HG02571 (cell line): ENCODE results near the gene COP1.
"Not testable (repeated sequence)": the region's sequence is repeated elsewhere in the genome, so short reads cannot be mapped to it uniquely, and the experiment has no call there.

Source experiments
- ATAC-seq: cut with Tn5 transposase; IDR thresholded peaks from one replicate; pipeline ENCODE4 v1.9.1; 2021; ENCODE audit warnings: mild to moderate bottlenecking, moderate library complexity; ENCODE audit not compliant: unreplicated experiment

Gene COP1

DNA sequence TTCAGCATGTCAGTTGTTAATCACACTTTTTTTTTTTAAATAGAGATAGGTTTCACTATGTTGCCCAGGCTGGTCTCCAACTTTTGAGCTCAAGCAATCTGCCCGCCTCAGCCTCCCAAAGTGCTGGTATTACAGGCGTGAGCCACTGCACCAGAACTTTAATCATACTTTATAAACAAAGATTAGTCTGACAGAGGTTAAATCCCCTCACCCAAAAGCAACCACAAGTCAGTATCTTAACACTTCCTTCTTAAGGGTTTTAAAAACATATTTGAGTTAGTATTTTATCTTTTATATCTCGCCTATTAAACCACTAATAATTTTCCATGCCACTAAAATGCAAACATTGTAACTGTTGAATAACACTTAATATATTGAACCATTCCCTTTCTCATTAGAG, 70.2 kb downstream of the COP1 start:
- no peak for ATAC-seq

DNA sequence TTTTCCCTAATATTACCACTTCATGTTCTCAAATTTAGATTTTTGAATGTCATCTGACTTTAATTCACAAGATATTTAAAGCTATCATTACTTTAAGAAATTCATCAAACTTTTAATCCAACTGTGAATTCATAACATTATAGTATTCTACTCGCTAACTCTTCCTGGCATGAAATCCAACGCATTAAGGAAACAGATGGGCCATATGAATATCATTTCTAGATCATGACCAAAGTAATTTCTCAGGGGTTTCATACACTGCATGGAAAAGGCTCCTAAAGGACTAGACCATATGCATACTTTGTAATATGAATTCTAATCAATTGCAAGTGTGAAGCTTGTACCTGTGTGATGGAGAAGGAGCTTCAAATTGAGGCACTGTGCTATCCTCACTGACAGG, 72.4 kb downstream of the COP1 start:
- ATAC-seq: no peak

DNA sequence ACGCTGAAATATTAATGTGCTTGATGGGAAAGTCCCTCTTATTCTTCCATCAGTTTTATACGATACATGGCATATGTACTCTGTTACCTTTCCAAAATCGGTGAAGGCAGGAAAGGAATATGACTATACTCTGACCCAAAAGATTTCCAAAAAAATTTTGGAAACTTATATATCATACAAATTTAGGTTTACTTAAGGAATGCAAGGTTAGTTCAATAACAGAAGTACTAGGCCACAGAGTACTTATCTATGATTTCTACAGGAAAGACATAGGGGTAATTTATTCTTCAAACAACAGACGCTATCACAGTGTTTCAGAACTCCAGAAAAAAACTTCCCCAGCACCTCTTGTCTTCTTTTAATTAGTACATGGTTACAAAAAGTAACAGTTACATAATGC, 84.8 kb downstream of the COP1 start:
- ATAC-seq: no peak

DNA sequence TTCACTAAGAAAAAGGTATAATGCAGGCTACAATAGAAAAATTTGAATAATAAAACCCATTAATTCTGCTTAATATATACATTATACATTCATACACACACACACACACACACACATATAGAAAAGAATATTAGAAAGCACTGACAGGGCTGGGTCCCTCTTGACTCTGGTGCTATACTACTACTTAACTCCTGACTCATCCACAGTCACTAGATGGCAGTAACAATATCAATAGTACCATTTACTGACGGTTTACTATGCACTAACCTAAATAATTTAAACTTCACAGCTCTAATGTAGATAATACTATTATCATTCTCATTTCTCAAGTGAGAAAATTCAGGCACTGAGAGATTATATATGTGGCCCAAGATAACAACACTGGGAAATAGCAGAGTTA, 87.5 kb downstream of the COP1 start:
- no peak for ATAC-seq

DNA sequence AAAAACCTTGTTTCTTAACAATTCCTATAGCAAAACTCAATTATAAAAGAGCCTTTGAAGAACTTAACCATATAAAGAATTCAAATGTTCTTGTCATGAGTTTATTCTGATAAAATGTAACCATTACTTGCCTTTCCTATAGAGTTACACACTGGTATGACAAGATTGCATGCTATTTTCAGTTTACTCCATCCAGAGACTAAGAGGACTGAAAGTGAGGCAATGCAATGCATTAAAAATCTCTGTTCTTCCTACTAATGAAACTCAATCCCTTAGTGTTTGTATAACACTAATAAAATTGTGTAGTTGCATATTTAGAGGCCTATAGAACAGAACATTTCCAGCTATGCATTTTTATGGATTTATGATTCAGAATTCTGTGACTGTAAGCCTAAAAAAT, 88.1 kb downstream of the COP1 start:
- no peak for ATAC-seq

DNA sequence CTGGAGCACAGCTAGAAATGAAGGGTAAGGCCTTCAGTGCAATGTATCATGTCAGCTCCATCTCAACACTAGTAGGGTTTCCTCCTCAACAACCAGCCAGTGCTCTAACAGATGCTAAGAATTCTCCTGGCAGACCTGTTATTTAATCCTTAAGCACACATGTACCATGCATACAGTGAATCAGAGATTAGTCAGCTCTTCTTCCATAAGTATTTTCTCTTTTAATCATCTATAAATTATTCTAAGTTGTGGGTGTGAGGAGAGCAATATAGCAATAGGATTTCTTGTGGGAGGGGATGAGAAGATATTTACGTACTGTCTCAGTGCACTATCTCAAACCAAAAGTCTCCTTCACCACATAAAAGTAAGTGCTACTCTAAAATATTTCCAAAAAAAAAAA, 95.3 kb downstream of the COP1 start:
- no peak for ATAC-seq

DNA sequence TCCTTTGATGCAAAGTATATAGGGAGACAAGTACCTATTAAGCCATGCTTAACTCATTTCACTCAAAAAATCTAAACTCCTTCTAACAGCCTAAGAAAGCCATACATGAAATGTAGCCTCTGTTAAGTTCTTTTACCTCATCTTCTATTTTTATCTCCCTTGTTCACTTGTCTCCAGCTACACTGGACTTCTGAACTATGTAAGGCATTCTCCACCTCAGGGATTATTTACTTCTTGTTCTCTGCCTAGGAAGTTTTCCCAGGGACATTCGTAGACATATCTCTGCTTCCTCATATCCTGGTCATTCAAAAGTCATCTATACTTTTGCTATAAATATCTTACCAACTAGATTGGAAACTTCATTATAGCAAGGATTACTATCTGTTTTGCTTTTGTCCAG, 96.9 kb downstream of the COP1 start:
- no peak for ATAC-seq

DNA sequence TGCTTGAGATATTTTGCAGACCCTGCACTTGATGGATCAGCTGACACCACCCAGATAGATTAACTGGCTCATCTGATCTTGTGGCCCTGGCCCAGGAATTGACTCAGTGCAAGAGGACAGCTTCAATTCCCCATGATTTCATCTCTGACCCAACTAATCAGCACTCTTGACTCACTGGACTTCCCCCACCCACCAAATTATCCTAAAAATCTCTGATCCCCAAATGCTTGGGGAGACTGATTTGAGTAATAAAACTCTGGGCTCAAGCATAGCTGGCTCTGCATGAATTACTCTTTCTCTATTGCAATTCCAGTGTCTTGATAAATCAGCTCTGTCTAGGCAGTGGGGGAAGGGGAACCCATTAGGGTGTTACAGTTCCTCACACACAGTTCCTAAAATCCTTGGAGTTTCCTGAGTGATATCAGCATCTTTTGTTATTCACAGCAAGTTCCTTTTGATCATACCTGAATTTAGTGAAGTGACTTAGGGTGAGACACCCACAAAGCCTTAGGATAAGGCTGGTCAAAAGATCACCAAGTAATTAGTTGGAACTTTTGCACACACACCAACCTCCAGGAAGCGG, 104.2 kb downstream of the COP1 start:
- no peak for ATAC-seq

DNA sequence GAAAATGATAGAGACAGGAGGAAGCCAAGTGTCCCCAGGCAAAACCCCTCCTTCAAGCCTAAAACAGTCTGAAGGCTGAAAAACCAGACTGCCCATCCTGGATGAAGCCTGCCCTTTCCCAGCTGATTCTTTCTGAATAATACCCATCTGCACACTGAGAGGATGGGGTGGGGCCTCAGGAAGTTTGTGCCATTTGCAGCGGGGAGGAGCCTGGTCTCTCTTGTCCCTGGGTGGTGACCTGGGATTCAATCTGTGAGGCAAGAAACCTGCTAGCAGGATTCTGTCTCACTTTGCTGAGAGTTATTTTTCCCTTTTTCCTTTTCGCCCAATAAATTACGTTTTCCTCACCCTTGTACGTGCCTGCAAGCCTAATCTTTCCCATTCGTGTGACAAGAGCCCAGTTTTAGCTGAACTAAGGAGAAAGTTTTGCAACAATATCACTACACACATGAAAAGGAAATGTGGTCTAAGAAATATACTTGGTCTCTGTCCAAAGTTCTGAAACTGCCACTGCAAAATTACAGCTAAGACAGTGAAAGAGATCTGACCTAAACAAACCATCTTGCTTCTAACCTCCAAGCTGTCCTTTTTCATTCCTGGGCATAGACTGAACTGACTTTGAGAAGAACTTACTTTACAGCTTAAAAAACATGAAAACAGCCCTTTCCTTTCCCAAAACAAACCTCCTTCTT, 105.0 kb downstream of the COP1 start:
- ATAC-seq: no peak

DNA sequence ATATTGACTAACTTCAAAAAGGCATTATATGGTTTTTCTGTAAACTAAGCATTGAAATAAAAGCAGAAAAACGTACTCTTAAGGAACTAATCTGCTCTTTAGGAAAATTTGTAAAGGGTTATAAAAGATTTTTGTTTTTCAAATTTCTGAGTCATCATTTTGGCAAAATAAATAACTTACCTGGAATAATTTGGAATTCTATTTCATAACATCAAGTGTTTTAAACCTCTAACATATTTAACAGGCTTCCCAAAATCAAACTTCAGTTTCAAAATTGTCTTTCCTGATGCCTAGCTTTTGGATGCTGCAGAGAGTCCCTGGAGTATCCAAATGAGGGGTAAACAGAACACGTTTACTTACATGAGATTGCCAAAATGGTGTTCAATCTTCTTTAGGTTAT, 108.5 kb downstream of the COP1 start:
- no peak for ATAC-seq

DNA sequence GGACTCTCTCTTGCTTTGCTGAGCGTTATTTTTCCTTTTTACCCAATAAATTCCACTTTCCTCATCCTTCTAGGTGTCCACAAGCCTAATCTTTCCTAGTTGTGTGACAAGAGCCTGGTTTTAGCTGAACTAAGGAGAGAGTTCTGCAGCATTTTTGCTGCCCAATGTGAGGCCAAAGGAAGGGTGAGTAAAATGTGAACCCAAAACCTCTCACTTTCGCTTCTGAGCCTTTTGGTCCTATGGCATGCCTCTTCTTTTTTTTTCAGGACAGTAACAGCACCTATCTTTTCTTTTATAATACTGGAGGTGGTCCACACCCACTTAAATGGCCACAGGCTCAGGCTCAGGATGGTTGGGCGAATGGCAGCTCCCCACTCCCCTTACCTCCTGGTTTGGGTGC, 111.1 kb downstream of the COP1 start:
- no peak for ATAC-seq

DNA sequence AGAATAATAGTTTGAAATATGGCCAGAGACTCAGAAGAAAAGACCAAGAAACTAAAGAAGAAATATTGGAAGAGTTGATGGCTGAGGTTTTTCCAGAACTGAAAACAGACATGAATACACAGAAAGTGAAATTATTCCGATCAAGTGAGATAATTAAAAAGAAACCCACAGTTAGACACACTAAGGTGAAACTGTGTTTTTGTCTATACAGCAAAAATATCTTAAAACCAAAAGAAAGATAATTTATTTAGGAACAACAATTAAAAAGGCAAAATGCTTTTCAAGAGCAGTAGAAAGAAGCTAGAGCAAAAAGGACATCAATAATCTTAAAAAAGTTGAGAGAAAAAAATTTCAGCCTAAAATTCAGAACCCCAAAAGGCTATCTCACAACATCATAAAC, 116.3 kb downstream of the COP1 start:
- no peak for ATAC-seq

DNA sequence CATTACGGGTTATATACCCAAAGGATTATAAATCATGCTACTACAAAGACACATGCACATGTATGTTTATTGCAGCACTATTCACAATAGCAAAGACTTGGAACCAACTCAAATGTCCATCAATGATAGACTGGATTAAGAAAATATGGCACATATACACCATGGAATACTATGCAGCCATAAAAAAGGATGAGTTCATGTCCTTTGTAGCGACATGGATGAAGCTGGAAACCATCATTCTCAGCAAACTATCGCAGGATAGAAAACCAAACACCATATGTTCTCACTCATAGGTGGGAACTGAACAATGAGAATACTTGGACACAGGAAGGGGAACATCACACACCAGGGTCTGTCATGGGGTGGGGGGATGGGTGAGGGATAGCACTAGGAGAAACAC, 119.3 kb downstream of the COP1 start:
- not testable (repeated sequence) for ATAC-seq

DNA sequence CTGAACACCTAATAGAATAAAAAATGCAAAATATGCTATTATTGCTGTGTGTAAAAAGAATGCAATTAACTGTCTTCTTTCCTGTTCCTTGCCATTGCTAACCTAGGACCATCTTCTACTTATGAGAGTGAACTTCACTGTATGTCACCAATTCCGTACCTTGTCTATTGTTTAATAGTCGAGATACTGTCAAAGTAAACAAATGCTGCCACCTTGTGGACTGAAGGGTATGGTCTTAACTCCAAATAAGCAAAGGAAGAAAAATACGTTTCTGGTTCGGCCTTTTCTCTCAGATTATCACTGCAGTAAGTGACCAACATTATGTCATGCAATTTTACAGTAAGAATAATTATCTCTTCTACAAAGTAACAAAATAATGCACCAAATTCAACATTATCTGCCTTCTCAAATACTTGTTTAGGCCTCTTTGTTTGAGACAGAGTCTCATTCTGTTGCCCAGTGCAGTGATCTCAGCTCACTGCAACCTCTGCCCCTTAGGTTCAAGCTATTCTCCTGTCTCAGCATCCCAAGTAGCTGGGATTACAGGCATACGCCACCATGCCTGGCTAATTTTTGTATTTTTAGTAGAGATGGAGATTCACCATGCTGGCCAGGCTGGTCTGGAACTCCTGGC, 133.4 kb downstream of the COP1 start:
- ATAC-seq: no peak

DNA sequence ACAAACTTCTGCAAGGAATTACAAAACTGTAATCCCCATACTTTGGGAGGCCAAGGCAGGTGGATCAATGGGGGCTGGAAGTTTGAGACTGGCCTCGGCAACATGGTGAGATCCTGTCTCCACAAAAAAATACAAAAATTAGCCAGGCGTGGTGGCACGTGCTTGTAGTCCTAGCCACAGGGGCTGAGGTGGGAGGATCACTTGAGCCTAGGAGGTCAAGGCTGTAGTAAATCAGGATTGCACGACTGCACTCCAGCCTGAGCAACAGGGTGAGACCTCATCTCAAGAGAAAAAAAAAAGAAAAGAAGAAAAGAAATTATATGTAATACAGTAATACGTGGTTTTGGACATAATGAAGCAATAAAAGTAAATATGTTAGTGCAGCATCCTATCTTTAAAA, 138.2 kb downstream of the COP1 start:
- ATAC-seq: no peak

DNA sequence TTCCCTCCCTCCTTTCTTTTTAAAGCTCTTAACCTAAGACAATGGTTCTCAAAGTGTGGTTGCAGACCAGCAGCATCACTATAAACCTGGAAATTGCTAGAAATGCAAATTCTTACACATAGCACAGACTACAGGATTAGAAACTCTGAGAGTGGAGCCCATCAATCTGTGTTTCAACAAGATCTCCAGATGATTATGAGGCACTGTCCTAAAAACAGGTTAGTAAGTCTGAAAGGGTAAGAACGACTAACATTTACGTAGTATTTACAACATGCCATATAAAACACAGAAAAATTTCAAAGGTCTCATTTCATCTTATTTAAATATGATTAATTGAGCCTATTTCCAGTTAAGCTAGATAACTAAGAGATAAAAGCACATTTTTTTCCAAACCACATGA, 138.8 kb downstream of the COP1 start:
- ATAC-seq: no peak

DNA sequence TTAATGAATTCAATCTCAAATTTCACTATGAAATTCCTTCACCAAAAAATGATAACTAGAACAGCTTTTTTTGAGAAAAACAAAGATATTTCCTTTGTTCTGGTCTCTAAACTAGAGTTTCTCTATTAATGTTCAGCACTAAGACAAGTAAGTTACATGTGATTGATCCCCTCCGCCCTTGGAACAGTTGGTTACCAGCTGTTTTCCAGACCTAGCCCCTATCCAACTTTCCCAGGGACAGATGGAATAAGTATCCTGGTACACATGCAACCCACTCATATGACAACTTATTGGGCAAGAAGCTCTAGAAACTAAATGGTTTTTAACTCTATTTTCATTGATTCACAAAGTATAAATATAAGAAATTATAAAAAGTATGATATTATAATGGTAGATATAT, 140.4 kb downstream of the COP1 start:
- no peak for ATAC-seq

DNA sequence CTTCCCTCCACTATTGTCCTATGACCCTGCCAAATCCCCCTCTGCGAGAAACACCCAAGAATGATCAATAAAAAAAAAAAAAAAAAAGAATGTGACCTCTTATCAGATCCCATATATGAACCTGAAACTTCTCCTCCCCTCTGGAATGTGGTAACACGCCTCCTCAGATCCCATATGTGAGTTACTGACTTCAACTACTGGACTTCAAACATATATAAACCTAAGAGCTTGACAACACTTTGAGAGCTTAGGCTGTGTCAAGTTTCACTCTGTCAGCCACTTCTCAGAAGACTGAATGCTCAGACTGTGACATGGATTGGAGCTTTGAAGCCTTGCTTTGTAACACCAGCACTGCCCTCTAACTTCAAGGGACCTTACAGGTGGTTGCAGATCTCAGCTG, 148.4 kb downstream of the COP1 start:
- ATAC-seq: no peak

DNA sequence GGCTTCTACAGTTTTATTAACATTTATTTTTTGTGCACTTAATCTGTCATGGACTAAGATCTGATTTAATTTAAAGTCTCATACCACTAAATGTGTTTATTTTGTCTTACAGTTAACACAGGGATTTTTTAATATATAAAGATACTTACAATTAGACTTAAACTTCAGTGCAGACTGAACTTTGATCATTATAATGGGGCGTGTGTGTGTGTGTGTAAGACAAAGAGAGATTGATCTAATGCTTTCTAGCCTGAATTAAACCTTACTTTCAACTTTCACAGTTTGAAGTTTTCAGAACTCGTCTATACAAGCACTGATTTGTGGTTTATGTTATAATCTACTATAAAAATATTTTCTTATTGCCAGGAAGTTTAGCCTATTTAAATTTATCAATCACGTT, 150.8 kb downstream of the COP1 start:
- ATAC-seq: no peak

DNA sequence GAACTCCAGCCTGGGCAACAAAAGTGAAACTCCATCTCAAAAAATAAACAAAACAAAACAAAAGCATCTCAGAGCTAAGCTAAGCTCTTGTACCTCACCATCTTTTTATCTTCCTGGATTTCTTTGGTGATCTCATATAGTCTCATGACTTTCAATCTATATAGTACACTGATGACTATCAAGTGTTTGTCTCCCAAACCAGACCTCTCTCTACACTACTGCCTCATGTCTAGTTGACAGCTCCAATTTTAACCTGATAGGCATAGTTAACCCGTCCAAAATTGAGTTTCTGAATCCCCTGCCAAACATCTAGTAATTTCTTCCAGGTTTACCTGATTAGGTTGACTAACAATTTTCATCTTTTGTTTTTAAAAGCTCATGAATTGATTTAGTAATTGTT, 151.7 kb downstream of the COP1 start:
- no peak for ATAC-seq

DNA sequence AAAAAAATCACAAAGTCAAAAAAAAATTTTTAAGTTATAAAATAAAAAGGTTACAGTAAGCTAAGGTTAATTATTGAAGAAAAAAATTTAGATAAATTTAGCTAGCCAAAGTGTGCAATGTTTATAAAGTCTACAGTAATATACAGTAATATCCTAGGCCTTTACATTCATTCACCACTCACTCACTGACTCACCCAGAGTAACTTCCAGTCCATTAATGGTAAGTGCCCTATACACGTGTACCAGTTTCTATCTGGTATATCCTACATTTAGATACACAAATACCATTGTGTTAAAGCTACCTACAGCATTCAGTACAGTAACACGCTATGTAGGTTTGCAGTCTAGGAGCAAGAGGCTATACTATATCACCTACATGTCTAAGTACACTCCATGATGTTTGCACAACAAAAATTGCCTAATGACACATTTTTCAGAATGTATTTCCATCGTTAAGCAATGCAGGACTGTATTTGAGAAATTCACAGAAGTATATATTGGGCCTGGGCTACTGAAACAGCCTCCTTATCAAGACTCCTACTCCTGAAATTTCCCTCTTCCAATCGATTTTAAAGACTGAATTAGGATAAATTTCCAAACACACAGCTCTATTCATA, 155.1 kb downstream of the COP1 start:
- ATAC-seq: no peak

DNA sequence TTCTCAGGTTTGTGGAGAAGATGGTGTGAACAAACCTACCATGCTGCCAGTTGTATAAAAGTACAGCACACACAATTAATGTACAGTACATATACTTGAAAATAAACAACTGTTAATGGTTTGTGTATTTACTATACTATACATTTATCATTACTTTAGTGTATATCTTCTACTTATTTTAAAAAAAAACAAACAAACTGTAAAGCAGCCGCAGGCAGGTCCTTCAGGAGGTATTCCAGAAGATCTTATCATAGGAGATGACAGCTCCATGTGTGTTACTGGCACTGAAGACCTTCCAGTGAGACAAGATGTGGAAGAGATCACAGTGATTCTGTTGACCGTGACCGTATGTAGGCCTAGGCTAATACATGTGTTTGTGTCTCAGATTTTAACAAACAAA, 155.7 kb downstream of the COP1 start:
- ATAC-seq: no peak
